Activated naive CD8-positive, alpha-beta T cell (primary cell): ENCODE data around the gene NAB1.
A peak's percentile ranks its signal among the peaks of the same experiment; 100 is the strongest.
"Not testable (repeated sequence)": the region's sequence is repeated elsewhere in the genome, so short reads cannot be mapped to it uniquely, and the experiment has no call there.

ENCODE experiments used
- H3K27ac Mint-ChIP-seq: one replicate; pipeline ENCODE4 v1.8.0; 2021; ENCODE audit warnings: mixed read lengths
- H3K27me3 Mint-ChIP-seq: one replicate; pipeline ENCODE4 v1.8.0; 2021; ENCODE audit warnings: mixed read lengths
- H3K36me3 Mint-ChIP-seq: one replicate; pipeline ENCODE4 v1.8.0; 2021; ENCODE audit warnings: mixed read lengths
- H3K4me1 Mint-ChIP-seq: one replicate; pipeline ENCODE4 v1.8.0; 2021; ENCODE audit warnings: low read depth, mixed read lengths
- H3K4me3 Mint-ChIP-seq: one replicate; pipeline ENCODE4 v1.8.0; 2021; ENCODE audit warnings: mild to moderate bottlenecking, mixed read lengths
- H3K9me3 Mint-ChIP-seq: one replicate; pipeline ENCODE4 v1.8.0; 2021; ENCODE audit warnings: low read depth, mixed read lengths

Gene NAB1

GRCh38 chr2:190649035-190649797 is at the start of gene NAB1:
Gene NAB1 (plus strand): TSS chr2:190649083. CDS start chr2:190659177, 10,094 bp downstream.
- Mint-ChIP-seq H3K27ac (peak within 1 kb of the TSS; percentile 92), H3K36me3 (no peaks in the 10 kb centered on the region), H3K27me3 (no peaks in the 10 kb centered on the region), H3K4me1 (peaks cover 57% of the 10 kb centered on the region), H3K4me3 (peak within 1 kb of the TSS; percentile 94), H3K9me3 (no peaks in the 10 kb centered on the region)

GRCh38 chr2:190599546-190600220 is 49.2 kb upstream of the NAB1 start:
- no peaks in the 10 kb centered on the region for H3K36me3 Mint-ChIP-seq

GRCh38 chr2:190600293-190601103 is 48.4 kb upstream of the NAB1 start:
- H3K27ac Mint-ChIP-seq, result peak overlapping the region; percentile 30

More at GRCh38 chr2:190599546-190600220, 49.2 kb upstream of the NAB1 start:
- H3K4me1 Mint-ChIP-seq, result peaks cover 24% of the 10 kb centered on the region
- peak overlapping the region; percentile 30 for H3K27ac Mint-ChIP-seq
- H3K4me3 Mint-ChIP-seq, result no peak overlapping the region
- H3K9me3 Mint-ChIP-seq, result peaks cover 3% of the 10 kb centered on the region
- H3K27me3 Mint-ChIP-seq, result no peaks in the 10 kb centered on the region

GRCh38 chr2:190603374-190603773 is 45.5 kb upstream of the NAB1 start:
- Mint-ChIP-seq H3K36me3 (no peaks in the 10 kb centered on the region), H3K4me3 (no peak overlapping the region), H3K4me1 (peaks cover 22% of the 10 kb centered on the region), H3K27ac (no peak overlapping the region), H3K9me3 (peaks cover 3% of the 10 kb centered on the region), H3K27me3 (no peaks in the 10 kb centered on the region)

More at GRCh38 chr2:190600293-190601103, 48.4 kb upstream of the NAB1 start:
- Mint-ChIP-seq H3K27me3 (no peaks in the 10 kb centered on the region), H3K9me3 (peaks cover 3% of the 10 kb centered on the region), H3K36me3 (no peaks in the 10 kb centered on the region), H3K4me1 (peaks cover 24% of the 10 kb centered on the region), H3K4me3 (no peak overlapping the region)

GRCh38 chr2:190607014-190607597 is 41.8 kb upstream of the NAB1 start:
- no peak overlapping the region for H3K27ac Mint-ChIP-seq
- H3K27me3 Mint-ChIP-seq, result no peaks in the 10 kb centered on the region
- H3K36me3 Mint-ChIP-seq, result no peaks in the 10 kb centered on the region
- H3K4me1 Mint-ChIP-seq, result no peaks in the 10 kb centered on the region
- no peak overlapping the region for H3K4me3 Mint-ChIP-seq
- no peaks in the 10 kb centered on the region for H3K9me3 Mint-ChIP-seq

- Mint-ChIP-seq H3K27me3 (no peaks in the 10 kb centered on the region), H3K4me1 (no peaks in the 10 kb centered on the region), H3K4me3 (no peak overlapping the region), H3K9me3 (no peaks in the 10 kb centered on the region), H3K27ac (no peak overlapping the region), H3K36me3 (no peaks in the 10 kb centered on the region)
Observed at GRCh38 chr2:190607657-190608357, 41.1 kb upstream of the NAB1 start.

GRCh38 chr2:190608863-190609262 is 40.0 kb upstream of the NAB1 start:
- not testable (repeated sequence) for H3K4me1 Mint-ChIP-seq, H3K9me3 Mint-ChIP-seq, H3K36me3 Mint-ChIP-seq, H3K4me3 Mint-ChIP-seq, H3K27me3 Mint-ChIP-seq, H3K27ac Mint-ChIP-seq

- not testable (repeated sequence) for H3K27me3 Mint-ChIP-seq, H3K36me3 Mint-ChIP-seq, H3K9me3 Mint-ChIP-seq, H3K4me3 Mint-ChIP-seq, H3K4me1 Mint-ChIP-seq, H3K27ac Mint-ChIP-seq
Observed at GRCh38 chr2:190609397-190609796, 39.5 kb upstream of the NAB1 start.

- H3K27ac Mint-ChIP-seq, H3K4me1 Mint-ChIP-seq, H3K4me3 Mint-ChIP-seq, H3K36me3 Mint-ChIP-seq, H3K9me3 Mint-ChIP-seq, H3K27me3 Mint-ChIP-seq: not testable (repeated sequence)
Observed at GRCh38 chr2:190610528-190610927, 38.4 kb upstream of the NAB1 start.

- Mint-ChIP-seq H3K36me3 (peaks cover 5% of the 10 kb centered on the region), H3K4me3 (no peak overlapping the region), H3K4me1 (no peaks in the 10 kb centered on the region)
Observed at GRCh38 chr2:190615555-190616200, 33.2 kb upstream of the NAB1 start.

GRCh38 chr2:190618030-190618429 is 30.9 kb upstream of the NAB1 start:
- H3K27me3 Mint-ChIP-seq, result no peaks in the 10 kb centered on the region
- no peaks in the 10 kb centered on the region for H3K4me1 Mint-ChIP-seq
- no peak overlapping the region for H3K4me3 Mint-ChIP-seq
- peaks cover 2% of the 10 kb centered on the region for H3K9me3 Mint-ChIP-seq
- no peak overlapping the region for H3K27ac Mint-ChIP-seq
- H3K36me3 Mint-ChIP-seq, result peaks cover 5% of the 10 kb centered on the region

More at GRCh38 chr2:190615555-190616200, 33.2 kb upstream of the NAB1 start:
- no peaks in the 10 kb centered on the region for H3K9me3 Mint-ChIP-seq
- H3K27ac Mint-ChIP-seq, result no peak overlapping the region
- H3K27me3 Mint-ChIP-seq, result no peaks in the 10 kb centered on the region

- Mint-ChIP-seq H3K9me3 (peaks cover 11% of the 10 kb centered on the region), H3K27ac (no peak overlapping the region), H3K4me1 (peaks cover 37% of the 10 kb centered on the region), H3K27me3 (no peaks in the 10 kb centered on the region), H3K36me3 (peaks cover 3% of the 10 kb centered on the region), H3K4me3 (no peak overlapping the region)
Observed at GRCh38 chr2:190625691-190626090, 23.2 kb upstream of the NAB1 start.

- Mint-ChIP-seq H3K36me3 (peaks cover 3% of the 10 kb centered on the region), H3K4me3 (peak overlapping the region; percentile 27)
Observed at GRCh38 chr2:190626641-190627210, 22.2 kb upstream of the NAB1 start.

More at GRCh38 chr2:190626641-190627210, 22.2 kb upstream of the NAB1 start:
- peaks cover 37% of the 10 kb centered on the region for H3K4me1 Mint-ChIP-seq
- no peak overlapping the region for H3K27ac Mint-ChIP-seq
- H3K27me3 Mint-ChIP-seq, result no peaks in the 10 kb centered on the region
- H3K9me3 Mint-ChIP-seq, result peaks cover 11% of the 10 kb centered on the region
